HepG2 (cell line): ENCODE data around the gene PGGT1B. TPM values are rescaled to one million over a fixed set of nuclear protein-coding genes. Genes with fewer than 3 reads are reported as not detected.

ENCODE experiments used
- GABPB1 ChIP-seq: IDR thresholded peaks from 2 replicates; pipeline ENCODE4 v1.6.1; 2016; ENCODE audit warnings: mild to moderate bottlenecking, missing genetic modification reagents, moderate library complexity, missing compliant biosample characterization
- NPAS2 ChIP-seq: sonication (generic); formaldehyde crosslinking; IDR thresholded peaks from 2 replicates; pipeline ENCODE4 v1.8.0; 2022; ENCODE audit warnings: mild to moderate bottlenecking, missing genetic modification reagents, borderline replicate concordance
- U2AF1 ChIP-seq: fragments of 200-400 bp; formaldehyde crosslinking; optimal IDR thresholded peaks from 2 replicates; pipeline ENCODE3; 2017; ENCODE audit warnings: mild to moderate bottlenecking, low read depth, low read length
- polyA plus RNA-seq, 8 experiments: library from polyadenylated mRNA; depleted of rRNA in 3 of 8; stranded (reverse) in 7 of 8; unstranded in 1 of 8; fragments of >200 nt; fragmentation: Illumina TruSeq in 4 of 8; extraction: Trizol in 4 of 8; gene quantifications; 2 replicates each; pipeline versions ENCODE4 v1.2.1 to v1.2.3, GENCODE V29; 2011 to 2016; ENCODE audit warnings: low read depth in 4 of 8, missing spikeins in 1 of 8, mixed read lengths in 1 of 8; ENCODE audit not compliant: insufficient read depth in 1 of 8
- total RNA-seq, 5 experiments: library from RNA; depleted of rRNA; stranded (reverse); fragments of >200 nt; fragmentation: Illumina TruSeq; extraction: Trizol; gene quantifications; 2 replicates each; pipeline ENCODE4 v1.2.3, GENCODE V29; 2016; ENCODE audit warnings: low read depth in 1 of 5
- TF ChIP-seq, protein P1 (sequence below): sonication (generic); formaldehyde crosslinking; IDR thresholded peaks from 2 replicates; pipeline ENCODE4 v1.4.0; 2020; ENCODE audit warnings: missing genetic modification reagents
- TF ChIP-seq, protein P2 (sequence below), 2 experiments: sonication (generic) in 1 of 2; formaldehyde crosslinking in 1 of 2; IDR thresholded peaks; 2 replicates each; pipeline versions ENCODE4 v1.5.1 to v1.6.1; 2011 to 2020; ENCODE audit warnings: borderline replicate concordance in 1 of 2, low read depth in 1 of 2, low read length in 1 of 2, mild to moderate bottlenecking in 1 of 2, missing genetic modification reagents in 1 of 2, moderate library complexity in 1 of 2
- TF ChIP-seq, protein P3 (sequence below): sonication (generic); formaldehyde crosslinking; conservative IDR thresholded peaks from 2 replicates; pipeline ENCODE4 v1.4.0; 2020; ENCODE audit warnings: missing genetic modification reagents
- TF ChIP-seq, protein P4 (sequence below): sonication (generic); formaldehyde crosslinking; IDR thresholded peaks from 2 replicates; pipeline ENCODE4 v1.4.0; 2020; ENCODE audit warnings: missing genetic modification reagents
- TF ChIP-seq, protein P5 (sequence below): sonication (generic); formaldehyde crosslinking; conservative IDR thresholded peaks from 2 replicates; pipeline ENCODE4 v1.4.0; 2020; ENCODE audit warnings: missing genetic modification reagents
- TF ChIP-seq, protein P6 (sequence below): sonication (generic); formaldehyde crosslinking; IDR thresholded peaks from 2 replicates; pipeline ENCODE4 v1.5.0; 2020; ENCODE audit warnings: mild to moderate bottlenecking, missing genetic modification reagents

The PGGT1B gene
- total and polyA plus RNA-seq, 2 of the 13 experiments (the other 11 are each of a cell fraction or from before 2014, with no cell fraction given): 2.4 to 42.7 TPM

DNA sequence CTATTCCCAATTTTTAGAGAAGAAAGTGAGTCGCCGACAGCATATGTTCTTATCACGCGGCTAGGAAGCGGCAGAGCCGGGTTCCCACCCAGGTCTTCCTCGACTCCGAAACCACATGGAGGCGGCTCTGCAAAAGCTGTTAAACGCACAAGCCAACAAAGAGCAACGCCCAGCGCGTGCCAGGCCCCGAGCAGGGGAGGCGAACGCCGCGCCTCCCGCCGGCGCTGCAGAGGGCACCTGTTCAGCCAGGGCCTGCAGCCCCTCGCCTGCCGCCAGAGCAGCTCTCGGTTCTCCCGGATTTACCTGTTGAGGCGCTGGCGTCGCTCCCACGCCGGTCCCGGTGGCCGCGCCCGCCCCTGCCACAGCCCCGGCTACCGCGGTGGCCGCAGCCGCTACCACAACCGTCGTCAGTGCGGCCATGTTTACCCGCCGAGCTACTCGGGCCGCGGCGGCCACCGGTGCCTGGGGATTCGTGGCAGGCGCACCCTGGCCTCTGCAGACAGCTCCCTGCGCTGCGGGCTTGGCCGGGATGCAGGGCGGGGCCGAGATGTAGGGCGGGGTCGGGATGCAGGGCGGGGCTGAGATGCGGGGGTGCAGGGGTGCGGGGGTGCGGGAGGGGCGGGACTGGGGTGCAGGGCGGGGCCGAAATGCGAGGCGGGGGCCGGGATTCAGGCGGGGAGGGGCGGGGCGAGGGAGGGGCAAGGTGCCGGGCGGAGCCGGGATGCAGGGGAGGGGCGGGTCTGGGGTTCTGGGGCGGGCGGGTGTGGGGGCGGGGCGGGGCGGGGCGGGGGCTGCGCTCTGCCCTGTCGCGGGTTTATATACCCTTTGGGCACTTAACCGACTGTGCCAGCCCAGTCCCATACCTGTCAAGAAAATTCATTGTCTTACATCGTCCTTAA, 33.7 kb upstream of the PGGT1B start, which contains the start of gene CCDC112 (continued):
- TF ChIP-seq, protein P1, sequence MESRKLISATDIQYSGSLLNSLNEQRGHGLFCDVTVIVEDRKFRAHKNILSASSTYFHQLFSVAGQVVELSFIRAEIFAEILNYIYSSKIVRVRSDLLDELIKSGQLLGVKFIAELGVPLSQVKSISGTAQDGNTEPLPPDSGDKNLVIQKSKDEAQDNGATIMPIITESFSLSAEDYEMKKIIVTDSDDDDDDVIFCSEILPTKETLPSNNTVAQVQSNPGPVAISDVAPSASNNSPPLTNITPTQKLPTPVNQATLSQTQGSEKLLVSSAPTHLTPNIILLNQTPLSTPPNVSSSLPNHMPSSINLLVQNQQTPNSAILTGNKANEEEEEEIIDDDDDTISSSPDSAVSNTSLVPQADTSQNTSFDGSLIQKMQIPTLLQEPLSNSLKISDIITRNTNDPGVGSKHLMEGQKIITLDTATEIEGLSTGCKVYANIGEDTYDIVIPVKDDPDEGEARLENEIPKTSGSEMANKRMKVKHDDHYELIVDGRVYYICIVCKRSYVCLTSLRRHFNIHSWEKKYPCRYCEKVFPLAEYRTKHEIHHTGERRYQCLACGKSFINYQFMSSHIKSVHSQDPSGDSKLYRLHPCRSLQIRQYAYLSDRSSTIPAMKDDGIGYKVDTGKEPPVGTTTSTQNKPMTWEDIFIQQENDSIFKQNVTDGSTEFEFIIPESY (CRISPR knock-in tag): no peak
- TF ChIP-seq, protein P2, sequence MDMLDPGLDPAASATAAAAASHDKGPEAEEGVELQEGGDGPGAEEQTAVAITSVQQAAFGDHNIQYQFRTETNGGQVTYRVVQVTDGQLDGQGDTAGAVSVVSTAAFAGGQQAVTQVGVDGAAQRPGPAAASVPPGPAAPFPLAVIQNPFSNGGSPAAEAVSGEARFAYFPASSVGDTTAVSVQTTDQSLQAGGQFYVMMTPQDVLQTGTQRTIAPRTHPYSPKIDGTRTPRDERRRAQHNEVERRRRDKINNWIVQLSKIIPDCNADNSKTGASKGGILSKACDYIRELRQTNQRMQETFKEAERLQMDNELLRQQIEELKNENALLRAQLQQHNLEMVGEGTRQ (IDR thresholded peaks at IDR 0.05; ENCODE audit: low read depth, low read length): no peak
- TF ChIP-seq, protein P2 (CRISPR knock-in tag; IDR thresholded peaks at IDR 0.05; ENCODE audit: borderline replicate concordance): no peak
- TF ChIP-seq, protein P3, sequence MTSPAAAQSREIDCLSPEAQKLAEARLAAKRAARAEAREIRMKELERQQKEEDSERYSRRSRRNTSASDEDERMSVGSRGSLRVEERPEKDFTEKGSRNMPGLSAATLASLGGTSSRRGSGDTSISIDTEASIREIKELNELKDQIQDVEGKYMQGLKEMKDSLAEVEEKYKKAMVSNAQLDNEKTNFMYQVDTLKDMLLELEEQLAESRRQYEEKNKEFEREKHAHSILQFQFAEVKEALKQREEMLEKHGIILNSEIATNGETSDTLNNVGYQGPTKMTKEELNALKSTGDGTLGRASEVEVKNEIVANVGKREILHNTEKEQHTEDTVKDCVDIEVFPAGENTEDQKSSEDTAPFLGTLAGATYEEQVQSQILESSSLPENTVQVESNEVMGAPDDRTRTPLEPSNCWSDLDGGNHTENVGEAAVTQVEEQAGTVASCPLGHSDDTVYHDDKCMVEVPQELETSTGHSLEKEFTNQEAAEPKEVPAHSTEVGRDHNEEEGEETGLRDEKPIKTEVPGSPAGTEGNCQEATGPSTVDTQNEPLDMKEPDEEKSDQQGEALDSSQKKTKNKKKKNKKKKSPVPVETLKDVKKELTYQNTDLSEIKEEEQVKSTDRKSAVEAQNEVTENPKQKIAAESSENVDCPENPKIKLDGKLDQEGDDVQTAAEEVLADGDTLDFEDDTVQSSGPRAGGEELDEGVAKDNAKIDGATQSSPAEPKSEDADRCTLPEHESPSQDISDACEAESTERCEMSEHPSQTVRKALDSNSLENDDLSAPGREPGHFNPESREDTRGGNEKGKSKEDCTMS (CRISPR knock-in tag): no peak
- TF ChIP-seq, protein P4, sequence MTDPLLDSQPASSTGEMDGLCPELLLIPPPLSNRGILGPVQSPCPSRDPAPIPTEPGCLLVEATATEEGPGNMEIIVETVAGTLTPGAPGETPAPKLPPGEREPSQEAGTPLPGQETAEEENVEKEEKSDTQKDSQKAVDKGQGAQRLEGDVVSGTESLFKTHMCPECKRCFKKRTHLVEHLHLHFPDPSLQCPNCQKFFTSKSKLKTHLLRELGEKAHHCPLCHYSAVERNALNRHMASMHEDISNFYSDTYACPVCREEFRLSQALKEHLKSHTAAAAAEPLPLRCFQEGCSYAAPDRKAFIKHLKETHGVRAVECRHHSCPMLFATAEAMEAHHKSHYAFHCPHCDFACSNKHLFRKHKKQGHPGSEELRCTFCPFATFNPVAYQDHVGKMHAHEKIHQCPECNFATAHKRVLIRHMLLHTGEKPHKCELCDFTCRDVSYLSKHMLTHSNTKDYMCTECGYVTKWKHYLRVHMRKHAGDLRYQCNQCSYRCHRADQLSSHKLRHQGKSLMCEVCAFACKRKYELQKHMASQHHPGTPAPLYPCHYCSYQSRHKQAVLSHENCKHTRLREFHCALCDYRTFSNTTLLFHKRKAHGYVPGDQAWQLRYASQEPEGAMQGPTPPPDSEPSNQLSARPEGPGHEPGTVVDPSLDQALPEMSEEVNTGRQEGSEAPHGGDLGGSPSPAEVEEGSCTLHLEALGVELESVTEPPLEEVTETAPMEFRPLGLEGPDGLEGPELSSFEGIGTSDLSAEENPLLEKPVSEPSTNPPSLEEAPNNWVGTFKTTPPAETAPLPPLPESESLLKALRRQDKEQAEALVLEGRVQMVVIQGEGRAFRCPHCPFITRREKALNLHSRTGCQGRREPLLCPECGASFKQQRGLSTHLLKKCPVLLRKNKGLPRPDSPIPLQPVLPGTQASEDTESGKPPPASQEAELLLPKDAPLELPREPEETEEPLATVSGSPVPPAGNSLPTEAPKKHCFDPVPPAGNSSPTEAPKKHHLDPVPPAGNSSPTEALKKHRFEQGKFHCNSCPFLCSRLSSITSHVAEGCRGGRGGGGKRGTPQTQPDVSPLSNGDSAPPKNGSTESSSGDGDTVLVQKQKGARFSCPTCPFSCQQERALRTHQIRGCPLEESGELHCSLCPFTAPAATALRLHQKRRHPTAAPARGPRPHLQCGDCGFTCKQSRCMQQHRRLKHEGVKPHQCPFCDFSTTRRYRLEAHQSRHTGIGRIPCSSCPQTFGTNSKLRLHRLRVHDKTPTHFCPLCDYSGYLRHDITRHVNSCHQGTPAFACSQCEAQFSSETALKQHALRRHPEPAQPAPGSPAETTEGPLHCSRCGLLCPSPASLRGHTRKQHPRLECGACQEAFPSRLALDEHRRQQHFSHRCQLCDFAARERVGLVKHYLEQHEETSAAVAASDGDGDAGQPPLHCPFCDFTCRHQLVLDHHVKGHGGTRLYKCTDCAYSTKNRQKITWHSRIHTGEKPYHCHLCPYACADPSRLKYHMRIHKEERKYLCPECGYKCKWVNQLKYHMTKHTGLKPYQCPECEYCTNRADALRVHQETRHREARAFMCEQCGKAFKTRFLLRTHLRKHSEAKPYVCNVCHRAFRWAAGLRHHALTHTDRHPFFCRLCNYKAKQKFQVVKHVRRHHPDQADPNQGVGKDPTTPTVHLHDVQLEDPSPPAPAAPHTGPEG (CRISPR knock-in tag): no peak; the same call in 1 of the 2 replicates
- TF ChIP-seq, protein P5, sequence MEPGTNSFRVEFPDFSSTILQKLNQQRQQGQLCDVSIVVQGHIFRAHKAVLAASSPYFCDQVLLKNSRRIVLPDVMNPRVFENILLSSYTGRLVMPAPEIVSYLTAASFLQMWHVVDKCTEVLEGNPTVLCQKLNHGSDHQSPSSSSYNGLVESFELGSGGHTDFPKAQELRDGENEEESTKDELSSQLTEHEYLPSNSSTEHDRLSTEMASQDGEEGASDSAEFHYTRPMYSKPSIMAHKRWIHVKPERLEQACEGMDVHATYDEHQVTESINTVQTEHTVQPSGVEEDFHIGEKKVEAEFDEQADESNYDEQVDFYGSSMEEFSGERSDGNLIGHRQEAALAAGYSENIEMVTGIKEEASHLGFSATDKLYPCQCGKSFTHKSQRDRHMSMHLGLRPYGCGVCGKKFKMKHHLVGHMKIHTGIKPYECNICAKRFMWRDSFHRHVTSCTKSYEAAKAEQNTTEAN: no peak
- TF ChIP-seq NPAS2 (CRISPR knock-in tag): no peak
- TF ChIP-seq U2AF1: no peak
- TF ChIP-seq GABPB1 (CRISPR knock-in tag): peak; percentile 72; the same call in 1 of the 2 replicates
- TF ChIP-seq, protein P6, sequence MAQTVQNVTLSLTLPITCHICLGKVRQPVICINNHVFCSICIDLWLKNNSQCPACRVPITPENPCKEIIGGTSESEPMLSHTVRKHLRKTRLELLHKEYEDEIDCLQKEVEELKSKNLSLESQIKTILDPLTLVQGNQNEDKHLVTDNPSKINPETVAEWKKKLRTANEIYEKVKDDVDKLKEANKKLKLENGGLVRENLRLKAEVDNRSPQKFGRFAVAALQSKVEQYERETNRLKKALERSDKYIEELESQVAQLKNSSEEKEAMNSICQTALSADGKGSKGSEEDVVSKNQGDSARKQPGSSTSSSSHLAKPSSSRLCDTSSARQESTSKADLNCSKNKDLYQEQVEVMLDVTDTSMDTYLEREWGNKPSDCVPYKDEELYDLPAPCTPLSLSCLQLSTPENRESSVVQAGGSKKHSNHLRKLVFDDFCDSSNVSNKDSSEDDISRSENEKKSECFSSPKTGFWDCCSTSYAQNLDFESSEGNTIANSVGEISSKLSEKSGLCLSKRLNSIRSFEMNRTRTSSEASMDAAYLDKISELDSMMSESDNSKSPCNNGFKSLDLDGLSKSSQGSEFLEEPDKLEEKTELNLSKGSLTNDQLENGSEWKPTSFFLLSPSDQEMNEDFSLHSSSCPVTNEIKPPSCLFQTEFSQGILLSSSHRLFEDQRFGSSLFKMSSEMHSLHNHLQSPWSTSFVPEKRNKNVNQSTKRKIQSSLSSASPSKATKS: no peak
